Activated gamma-delta T cell treated with anti-CD3 and anti-CD28 coated beads, Interleukin-2, amount 50 U/mL, for 16 hours (primary cell): ENCODE results near the gene PPP1R13B.

Experiments used
- DNase-seq: peaks from one replicate; pipeline ENCODE4 v3.0.0-alpha.2; 2020; ENCODE audit warnings: low read depth

PPP1R13B gene

GRCh38 chr14:103712633-103713247 lies 134.6 kb downstream of the PPP1R13B start:
- DNase-seq = no peak

DNA sequence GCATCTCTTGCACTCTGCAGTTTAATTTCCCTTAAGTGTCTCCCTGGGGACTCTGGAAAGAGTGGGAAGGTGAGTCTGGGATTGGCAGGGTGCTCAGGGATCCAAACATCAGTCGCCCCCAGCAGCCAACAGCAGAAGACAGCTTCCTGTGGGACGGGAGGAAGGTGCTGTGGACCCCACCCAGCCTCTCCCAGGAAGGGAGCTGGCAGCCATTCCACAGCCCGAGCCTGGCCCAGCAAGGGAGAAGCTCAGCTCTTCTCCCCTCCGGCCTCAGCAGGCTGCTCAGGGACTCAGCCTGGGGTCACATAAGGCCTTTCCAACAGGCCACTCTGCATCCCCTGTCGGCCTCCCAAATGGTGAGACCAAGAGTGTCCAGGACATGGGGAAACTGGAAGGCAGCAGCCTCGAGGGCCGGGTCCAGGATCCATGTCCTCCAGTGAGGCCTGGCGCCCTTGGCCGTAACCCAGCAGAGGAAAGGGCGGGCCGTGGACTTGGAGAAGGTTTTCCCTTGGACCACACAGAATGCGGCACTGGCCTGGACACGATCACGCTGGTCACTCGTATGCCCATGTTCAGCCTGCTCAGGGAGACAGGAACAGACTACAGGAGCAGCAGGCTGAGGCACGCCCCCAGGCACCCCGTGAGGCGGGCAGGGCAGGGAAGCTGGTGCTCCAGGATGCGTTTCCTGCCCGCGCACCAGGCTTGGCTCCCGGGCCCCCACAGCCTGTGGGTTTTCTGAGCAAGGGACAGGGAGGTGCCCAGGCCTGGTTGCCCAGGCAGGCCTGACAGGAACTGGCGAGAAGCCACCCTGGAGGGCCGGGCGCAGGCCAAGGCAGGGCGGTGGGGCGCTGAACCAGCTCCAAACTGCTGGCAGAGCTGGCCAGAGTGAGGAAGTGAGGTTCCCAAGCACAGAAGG lies 135.6 kb downstream of the PPP1R13B start:
- no peak for DNase-seq

DNA sequence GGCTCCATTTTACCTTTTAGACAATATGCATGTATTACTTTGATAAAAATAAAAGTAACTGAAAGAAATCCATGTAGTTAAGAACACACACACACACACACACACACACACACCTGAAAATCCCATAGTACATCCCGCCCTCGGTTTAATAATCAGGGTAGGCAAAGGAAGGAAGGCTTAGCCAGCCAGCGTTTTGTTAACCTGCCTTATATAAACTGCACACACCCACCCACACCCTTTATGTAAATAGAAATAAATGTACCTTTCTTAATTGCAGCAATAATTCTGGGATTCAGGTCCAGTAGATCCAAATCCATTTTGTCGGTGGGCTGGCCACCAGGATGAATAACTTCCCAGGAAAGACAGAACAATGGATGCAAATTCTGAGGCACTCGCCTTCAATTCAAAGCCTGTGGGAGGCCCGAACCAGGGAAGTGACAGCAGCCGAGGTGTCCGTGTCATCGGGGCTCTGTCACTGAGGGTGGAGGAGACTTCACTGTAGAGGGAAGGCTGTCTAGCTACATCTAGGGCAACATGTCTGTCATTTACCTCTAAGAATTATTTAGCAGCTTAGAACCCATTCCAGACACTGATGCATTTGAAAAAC lies 136.5 kb downstream of the PPP1R13B start:
- DNase-seq = no peak

GRCh38 chr14:103709814-103710213 lies 137.6 kb downstream of the PPP1R13B start:
- DNase-seq = no peak

GRCh38 chr14:103708750-103709187 lies 138.6 kb downstream of the PPP1R13B start:
- no peak for DNase-seq

GRCh38 chr14:103707329-103708263 lies 139.8 kb downstream of the PPP1R13B start:
- no peak for DNase-seq

DNA sequence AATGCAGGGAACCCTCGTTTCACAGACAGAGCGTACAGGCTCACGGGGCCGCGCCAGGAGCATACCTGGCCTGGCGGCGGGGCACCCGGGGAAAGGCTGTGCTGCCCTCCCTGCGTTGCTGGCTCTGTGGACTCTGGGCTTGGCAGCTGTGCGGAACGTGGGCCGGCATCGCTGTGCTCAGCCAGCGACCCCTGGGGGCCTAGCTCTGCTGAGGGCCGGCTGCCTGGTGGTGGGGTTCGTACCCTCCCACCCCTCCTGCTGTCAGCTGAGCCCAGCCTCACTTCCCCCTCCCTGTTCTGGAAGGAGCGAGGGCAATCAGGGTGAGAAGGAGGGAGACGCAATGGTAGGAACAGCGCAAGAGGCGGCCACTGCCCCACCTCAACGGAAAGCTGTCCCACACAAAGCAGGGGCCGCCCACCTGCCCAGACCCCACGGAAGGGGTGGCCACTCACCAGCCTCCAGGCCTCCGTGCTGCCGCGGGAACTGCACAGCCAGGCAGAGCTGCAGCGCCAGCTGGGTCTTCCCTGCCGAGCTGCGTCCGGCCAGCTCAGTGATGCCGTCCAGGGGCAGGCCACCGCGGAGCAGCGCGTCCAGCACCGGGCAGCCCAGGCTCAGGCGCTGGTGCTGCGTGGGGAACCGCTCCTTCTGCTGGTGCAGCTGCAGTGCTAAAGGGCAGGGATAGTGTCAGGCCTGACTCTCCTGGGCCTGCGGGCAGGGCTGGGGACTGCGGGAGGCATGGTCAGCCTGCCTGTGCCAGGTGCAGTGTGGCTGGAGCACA lies 140.6 kb downstream of the PPP1R13B start:
- no peak for DNase-seq

- no peak for DNase-seq
These were observed 141.7 kb downstream of the PPP1R13B start for GRCh38 chr14:103705504-103706284.

GRCh38 chr14:103705118-103705503 lies 142.3 kb downstream of the PPP1R13B start:
- DNase-seq = no peak

DNA sequence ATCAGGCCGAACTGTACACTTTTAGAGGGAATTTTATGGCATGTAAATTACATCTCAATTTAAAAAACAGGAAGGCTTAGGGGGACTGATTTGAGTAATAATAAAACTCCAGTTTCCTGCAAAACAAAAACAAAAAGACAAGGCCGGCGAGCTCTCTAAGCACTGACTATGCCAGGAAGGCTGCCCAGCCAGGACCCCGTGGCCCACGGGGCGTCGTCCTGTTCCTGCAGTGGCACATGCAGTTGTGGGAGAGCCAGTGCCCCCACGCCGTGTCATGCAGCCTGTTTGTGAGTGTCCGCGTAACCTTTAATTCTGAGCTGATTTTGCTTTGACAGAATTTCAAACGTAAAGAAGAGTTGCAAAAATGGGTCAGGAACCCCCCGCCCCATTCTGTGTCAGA lies 142.7 kb downstream of the PPP1R13B start:
- DNase-seq = no peak

- no peak for DNase-seq
These were observed 143.7 kb downstream of the PPP1R13B start for GRCh38 chr14:103703433-103704385.

- no peak for DNase-seq
These were observed 144.6 kb downstream of the PPP1R13B start for GRCh38 chr14:103702497-103703432.

GRCh38 chr14:103702095-103702494 lies 145.3 kb downstream of the PPP1R13B start:
- DNase-seq = no peak

- no peak for DNase-seq
These were observed 146.5 kb downstream of the PPP1R13B start for GRCh38 chr14:103700753-103701490.

- DNase-seq = no peak
These were observed 147.2 kb downstream of the PPP1R13B start for GRCh38 chr14:103699901-103700752.

GRCh38 chr14:103699261-103699661 lies 148.1 kb downstream of the PPP1R13B start:
- no peak for DNase-seq
